Epithelial cell of proximal tubule (primary cell): ENCODE data around the gene SLC22A15. TPM values are rescaled to one million over a fixed set of nuclear protein-coding genes. Genes with fewer than 3 reads are reported as not detected.

Source experiments
- DNase-seq: peaks from one replicate; pipeline ENCODE4 v3.0.0-alpha.2; 2011; ENCODE audit warnings: low read depth
- H3K4me3 ChIP-seq: 2 replicates; pipeline ENCODE4 v1.5.1; 2011; ENCODE audit warnings: low read depth, mild to moderate bottlenecking, low read length
- CTCF ChIP-seq: conservative IDR thresholded peaks from 2 replicates; pipeline ENCODE4 v1.5.1; 2012; ENCODE audit warnings: low read depth, mild to moderate bottlenecking, low read length
- total RNA-seq: library from RNA; depleted of rRNA; stranded (reverse); fragments of >200 nt; gene quantifications from 2 replicates; pipeline ENCODE4 v1.2.3, GENCODE V29; 2015

The SLC22A15 gene
- total RNA-seq, 1 donor from 2014 or later = 2.6 TPM

- H3K4me3 ChIP-seq = no peak overlapping the region
- no peak for TF ChIP-seq CTCF
- DNase-seq = no peak
Observed at GRCh38 chr1:116087628-116088027, 111.3 kb downstream of the SLC22A15 start.

- no peak for DNase-seq
- TF ChIP-seq CTCF = no peak
- no peak overlapping the region for H3K4me3 ChIP-seq
Observed at GRCh38 chr1:116089870-116090269, 113.6 kb downstream of the SLC22A15 start.

- no peak overlapping the region for H3K4me3 ChIP-seq
- no peak for DNase-seq
- TF ChIP-seq CTCF = no peak
Observed at GRCh38 chr1:116091083-116091482, 114.8 kb downstream of the SLC22A15 start.

- no peak for DNase-seq
- TF ChIP-seq CTCF = no peak
- H3K4me3 ChIP-seq = no peak overlapping the region
Observed at GRCh38 chr1:116092752-116093489, 116.6 kb downstream of the SLC22A15 start.

- TF ChIP-seq CTCF = no peak
- DNase-seq = no peak
- no peak overlapping the region for H3K4me3 ChIP-seq
Observed at GRCh38 chr1:116095027-116095426, 118.7 kb downstream of the SLC22A15 start.

GRCh38 chr1:116096013-116096618 lies 119.8 kb downstream of the SLC22A15 start:
- DNase-seq = no peak
- TF ChIP-seq CTCF = no peak
- H3K4me3 ChIP-seq = no peak overlapping the region

- DNase-seq = no peak
- no peak overlapping the region for H3K4me3 ChIP-seq
- TF ChIP-seq CTCF = no peak
Observed at GRCh38 chr1:116097626-116098025, 121.3 kb downstream of the SLC22A15 start.
